ENCODE measurements around the gene JCAD.

Gene JCAD

DNA sequence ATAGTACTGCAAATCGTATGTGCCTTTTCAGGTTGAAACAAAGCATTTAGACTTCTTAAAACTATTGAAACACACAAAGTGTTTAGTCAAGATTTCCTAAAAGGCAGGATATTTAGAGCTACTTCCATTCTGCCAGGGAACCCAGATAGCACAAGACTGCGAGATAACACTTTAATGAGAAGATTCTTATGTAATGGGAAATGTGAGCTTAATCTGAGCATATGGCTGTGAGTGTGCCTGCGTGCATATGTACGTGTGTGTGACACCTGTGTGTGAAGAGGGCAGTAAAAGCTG is 14.3 kb upstream of the JCAD start:
- DNase-seq, result no peak

DNA sequence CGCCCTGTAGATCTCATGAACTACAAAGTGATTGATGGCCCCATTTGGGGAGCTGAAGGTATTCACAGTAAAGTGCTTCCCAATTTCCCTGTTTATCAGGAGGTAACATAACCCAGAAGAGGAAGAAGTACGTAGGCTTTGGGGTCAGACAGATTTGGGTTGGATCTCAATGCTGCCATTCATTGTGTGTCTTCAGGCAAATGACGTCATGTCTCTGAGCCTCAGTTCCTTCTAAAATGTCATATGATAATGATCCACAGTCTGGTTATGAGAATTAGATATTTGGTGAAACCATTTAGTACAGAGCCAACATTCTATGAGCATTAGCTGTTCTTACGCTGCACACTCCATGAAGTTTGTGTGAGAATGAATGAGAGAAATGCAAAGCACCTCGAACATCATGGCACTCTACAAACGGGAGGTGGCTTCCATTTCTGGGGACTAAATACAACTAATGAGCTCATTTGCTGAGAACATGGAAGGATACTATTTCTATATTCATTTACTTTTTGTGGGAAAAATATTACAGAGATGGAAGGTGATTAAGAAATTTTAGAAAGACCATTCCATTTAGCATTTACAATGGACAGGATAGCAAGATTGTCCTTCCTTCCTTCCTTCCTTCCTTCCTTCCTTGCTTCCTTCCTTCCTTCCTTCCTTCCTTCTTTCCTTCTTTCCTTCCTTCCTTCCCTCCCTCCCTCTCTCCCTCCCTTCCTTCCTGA is 13.8 kb upstream of the JCAD start:
- DNase-seq, result no peak

DNA sequence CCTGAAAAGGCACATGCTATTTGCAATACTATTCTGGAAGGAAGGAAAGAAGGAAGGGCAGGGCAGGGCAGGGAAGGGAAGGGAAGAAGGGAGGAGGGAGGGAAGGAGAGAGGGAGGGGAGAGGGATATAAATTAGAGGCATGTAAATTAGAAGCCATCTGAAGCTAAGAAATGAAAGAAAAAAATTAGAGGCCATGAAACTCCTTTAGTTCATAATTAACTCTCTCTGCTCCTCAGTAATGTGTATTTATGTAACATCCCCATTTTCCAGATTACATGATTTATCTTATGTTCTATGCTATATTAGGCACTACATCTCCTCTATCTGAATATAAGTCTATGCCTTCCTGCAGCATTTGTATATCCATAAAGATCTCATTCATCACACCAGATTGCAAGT is 12.7 kb upstream of the JCAD start:
- no peak for DNase-seq

DNA sequence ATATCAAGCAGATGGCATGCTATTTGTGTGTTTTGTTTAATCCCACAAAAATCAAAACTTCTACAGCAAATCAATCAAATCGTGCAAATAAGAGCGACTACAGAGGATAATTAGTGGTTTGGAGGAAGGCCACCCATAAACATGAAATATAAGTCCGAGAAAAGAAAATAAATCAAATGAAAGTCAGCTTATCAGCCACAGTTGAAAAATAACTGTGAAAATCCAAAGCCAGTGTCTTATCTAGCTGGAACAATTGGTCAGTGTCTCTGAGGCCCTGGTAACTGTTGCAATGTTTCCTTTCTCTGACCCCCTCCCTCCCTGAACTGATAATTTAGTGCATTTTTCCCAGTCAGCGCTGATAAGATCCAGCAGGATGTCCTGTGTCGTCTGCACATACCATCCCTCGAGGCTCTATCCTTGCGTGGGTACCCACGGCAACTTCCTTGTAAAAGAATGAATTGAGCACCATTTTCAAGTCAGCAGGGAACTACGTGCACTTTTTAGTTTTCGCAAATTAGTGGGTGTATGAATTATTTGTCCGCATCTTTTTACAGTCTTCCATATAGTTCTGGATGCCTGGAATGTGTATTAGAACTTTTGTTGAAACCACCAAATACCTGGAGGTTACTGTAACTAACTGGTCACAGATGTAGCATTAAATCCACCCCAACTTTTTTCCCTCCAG is 10.8 kb upstream of the JCAD start:
- DNase-seq, result no peak

DNA sequence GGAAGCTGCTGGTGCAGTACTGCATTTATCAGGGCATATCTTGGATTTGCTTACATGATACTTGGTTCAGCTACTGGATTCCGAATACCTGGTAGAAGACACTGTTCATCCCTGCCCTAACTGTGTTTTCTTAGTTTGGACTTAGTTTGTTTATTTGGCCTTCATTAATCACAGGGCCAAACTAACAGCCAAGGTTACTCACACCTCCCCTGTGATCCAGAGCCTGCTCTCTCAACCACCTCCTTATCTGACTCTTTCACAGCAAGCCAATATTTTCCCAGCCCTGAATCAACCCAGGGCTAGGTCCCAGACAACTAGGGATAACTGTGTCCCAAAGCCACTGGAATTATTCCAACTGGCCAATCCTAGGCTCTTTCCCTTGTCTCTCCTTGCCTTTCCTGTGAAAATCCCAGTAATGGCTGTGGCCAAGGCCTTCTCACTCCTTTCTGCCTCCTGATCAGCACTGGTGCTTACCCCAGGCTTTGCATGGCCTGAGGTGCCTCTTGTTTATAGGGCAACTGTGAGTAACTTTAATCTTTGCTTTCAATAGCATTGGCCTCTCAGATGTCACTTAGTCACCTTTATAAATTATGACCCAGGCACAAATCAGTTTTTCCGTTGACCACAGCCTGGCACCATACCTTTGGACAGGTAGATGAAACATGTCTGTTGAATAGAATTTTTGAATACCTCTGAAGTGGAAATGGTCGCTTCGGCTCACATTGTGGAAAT is 9.3 kb upstream of the JCAD start:
- no peak for DNase-seq

DNA sequence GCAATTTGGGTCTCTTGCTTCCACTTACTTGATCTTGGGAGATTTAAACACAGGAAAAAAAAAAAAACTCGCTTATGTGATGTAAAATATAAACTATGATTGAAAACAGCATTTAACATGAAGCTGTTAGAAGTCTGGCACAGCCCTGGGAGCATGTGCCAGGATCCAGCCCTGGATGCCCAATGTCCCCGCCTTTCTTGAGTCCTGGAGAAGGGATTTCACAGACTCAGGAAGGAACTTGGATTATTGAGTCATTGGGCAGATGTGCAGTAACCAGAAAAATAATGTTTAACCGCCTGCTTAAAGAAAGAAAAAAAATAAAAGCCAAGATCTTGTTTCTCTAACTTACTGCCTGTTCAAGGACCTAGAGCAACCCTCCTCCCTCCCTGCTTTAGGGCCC is 3.7 kb upstream of the JCAD start:
- no peak for DNase-seq

DNA sequence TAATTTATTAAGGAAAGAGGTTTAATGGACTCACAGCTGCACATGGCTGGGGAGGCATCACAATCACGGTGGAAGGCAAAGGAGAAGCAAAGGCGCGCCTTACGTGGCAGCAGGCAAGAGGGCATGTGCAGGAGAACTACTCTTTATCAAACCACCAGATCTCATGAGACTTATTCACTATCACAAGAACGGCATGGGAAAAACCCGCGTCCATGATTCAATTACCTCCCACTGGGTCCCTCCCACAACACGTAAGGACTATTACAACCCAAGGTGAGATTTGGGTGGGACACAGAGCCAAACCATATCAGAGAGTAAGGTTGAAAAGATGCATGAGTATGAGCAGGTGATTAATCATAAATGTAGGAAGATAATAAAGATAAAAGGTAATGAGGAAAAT is 3.2 kb upstream of the JCAD start:
- no peak for DNase-seq

DNA sequence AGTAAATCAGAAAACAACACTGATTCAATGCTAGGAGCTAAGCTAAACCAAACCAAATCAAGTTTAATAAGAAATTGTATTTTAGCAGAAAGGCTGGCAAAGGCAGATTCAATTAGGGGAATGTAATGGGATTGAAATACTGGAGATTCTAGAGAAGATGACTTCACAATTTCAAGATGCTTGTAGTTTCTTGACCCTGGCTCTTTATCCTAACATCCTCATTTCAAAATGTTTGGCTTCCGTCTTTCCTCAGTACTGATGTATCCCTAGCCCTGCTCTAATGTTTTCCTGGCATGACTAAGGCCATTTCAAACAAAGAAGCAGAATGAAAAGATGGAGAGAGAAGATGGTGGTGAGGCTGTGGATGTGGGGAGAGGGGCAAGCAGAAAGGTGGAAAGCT is 2.7 kb upstream of the JCAD start:
- no peak for DNase-seq

DNA sequence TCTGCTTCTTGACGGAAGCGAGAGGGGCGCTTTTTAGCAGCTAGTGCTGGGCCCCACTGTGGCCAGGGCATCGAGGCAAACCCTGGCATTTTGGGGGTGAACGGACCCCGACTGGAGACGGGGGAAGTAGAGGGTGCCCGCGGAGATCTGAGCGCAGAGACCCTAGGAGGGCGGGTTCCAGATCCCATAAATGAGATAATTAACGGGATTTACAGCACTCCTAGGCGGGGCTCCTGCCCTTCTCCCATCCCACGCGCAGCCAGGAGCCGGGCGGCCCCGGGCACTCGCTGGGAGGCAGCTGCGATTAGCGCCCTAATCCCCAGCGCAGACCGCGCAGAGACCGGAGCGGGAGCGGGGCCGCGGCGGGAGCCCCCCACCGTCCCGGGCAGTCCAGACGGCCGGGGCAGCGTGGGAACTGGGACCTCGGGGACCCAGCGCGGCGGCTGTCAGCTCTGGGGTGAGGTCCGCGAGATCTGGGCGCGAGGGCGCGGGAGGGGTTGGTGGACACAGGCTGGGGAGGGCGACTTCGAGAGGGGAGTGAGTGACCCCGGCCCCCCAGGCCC is 735 bp downstream of the JCAD start:
- DNase-seq, result no peak

DNA sequence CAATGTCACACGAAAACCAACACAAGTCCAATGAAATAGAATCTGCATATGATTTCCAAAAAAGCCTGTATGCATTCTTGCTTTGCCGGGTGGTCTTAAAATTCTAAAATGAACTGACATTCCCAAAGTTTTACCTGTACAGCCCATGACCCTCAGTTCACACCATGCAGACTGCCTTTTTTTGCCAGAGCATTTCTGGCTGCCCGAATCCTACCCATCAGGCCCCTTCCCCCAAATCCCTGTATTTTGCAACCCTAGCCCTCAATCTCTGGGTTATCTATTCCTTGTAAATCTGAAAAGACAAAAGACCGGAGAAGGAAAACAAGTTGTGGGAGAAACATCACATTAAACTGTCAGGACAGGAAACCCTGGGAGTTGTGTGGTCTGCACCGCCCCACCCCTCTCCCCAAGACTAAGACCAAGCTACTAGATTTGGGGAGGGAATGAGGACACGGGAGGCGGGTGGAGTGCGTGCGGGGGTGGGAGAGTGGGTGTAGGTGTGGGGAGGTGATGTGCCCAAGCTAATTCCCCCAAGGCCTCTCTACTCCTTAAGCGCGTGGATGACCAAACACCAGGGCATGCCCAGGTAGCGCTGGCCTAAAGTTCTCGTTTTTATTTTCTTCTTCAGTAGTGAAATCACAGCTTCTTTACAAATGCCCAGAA is 1.4 kb downstream of the JCAD start:
- DNase-seq, result no peak

DNA sequence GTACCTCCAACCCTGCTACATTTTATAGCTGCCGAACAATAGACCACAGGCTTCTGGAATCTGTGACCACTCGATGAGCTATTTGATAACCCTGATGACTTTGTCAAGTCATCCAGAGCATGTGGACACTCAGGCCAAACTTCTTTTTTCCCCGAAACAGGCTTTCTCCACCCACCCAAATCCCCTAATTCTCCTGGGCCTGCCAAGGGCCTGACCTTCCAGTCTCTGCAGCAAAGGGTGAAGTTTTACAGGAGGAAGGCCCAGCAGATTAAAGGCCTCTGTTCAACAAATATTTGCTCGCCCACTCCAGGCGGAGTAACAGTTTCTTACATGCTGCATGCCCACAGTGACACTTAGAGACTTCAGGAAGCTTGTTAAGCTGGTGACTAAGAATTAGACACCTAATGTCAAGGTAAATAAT is 2.0 kb downstream of the JCAD start:
- DNase-seq, result no peak

DNA sequence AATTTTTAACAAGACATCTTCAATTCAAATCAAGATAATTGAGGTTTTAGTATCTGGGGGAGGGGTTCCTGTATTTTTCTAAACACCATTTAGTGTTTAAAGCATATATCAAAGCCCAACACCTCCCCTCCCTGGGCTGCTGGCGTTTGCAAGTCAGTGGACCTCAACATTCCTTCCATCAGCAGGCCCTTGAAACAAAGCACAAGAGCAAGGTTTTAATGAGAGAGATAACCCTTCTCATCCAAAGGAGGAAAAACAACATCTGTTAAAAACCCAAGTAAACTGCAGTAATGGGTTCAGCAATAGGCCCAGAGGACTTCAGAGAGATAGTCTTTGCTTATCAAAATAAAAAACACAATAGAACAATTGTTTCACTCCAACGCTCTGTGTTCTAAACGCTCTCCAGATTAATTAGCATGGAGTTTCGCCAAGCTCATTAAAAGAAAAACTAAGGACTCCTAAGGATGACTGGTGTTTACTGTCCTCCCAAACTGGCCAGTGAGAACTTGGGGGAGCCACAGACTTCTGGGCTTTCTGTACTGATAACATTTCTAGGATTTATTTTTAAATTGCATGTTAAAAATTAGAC is 2.5 kb downstream of the JCAD start:
- no peak for DNase-seq

DNA sequence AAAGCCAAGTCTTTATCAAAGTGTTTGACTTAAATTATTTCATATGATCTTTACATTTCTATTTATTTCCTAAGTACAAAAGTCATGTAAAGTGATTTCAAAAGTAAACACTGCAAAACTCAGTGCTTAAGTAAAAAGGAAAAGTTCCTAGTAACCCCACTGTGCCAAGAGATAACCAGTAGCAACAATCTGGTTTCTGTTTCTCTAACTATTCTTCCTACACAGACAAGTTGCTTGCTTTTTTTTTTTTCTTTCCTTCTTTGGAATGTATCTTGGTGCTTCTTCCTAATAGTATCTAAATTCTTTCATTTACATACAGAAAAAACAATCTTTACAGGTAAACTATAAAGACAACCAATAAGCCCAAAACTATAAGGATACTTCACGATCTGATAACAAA is 3.1 kb downstream of the JCAD start:
- DNase-seq, result no peak

DNA sequence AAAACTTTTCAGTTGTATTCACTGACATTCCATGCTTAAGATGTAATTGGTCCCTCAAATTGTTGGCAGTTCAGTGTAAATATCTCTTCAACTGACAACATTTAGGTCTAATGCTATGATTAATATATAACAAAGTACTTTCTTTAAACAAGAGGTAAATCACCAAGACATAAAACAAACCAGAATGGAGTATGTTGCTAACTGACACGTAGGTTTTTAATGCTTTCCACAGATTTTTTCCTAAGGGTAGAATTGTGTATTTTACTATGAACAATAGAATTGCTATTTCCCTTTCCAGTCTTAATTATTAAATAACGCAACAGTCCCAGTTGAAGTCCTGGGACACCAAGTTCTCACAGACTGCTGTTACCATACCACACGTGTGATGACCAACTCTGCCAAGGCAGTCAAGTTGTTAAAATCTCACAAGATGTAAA is 4.1 kb downstream of the JCAD start:
- DNase-seq, result no peak

DNA sequence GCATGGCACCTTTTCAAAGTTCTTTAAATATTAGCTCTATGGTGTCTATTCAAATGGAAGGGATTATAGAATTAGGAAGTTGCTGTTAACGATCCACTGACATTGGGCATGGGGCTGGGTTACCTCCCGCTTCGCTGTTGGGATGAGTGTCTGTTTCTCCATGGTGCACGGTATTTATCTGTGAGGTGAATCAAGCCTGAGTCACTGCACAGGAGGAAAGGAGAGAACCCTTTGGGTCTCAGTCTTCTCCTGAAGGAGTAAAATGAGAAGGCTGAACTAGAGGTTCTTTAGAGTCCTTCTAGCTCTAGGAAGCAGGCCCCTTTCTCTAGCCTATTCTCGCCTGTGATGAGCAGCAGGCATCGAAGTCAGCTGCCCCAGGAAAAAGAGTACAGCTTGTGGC is 7.3 kb downstream of the JCAD start:
- no peak for DNase-seq

DNA sequence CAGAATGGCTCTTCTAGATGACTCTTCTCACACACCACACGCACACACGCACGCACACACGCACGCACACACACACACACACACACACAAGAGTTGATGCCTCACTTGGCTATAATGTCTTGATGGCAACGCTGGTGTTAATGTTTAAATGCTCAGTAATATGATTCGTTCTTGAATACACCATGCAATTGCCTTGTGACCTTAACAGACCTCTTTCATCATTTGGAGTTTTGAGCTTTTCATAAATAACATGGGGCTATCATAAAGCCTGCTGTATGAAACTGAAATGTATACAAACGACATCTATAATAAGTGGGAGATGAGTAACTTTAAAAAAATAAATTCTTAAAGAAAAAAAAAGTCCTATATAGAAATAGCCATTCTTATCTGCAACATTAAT is 8.2 kb downstream of the JCAD start:
- DNase-seq, result no peak

DNA sequence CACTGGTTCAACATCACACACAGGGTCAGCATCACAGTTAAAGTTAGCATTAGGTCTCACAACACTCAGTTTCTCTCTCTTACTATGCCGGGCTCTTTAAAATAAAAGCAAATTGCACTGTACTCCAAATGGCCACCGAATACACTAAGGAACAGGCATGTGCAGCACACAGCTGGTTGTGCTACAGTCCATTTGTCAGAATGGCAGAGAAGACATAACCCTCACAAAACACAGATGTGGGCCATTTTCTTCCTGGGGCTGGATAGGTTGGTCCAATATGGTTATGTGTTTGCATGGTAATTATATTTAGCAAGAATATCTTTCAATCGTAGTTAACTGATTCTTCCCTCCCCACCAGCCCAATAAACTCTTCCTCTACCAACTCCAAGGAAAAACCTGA is 9.0 kb downstream of the JCAD start:
- DNase-seq, result no peak

DNA sequence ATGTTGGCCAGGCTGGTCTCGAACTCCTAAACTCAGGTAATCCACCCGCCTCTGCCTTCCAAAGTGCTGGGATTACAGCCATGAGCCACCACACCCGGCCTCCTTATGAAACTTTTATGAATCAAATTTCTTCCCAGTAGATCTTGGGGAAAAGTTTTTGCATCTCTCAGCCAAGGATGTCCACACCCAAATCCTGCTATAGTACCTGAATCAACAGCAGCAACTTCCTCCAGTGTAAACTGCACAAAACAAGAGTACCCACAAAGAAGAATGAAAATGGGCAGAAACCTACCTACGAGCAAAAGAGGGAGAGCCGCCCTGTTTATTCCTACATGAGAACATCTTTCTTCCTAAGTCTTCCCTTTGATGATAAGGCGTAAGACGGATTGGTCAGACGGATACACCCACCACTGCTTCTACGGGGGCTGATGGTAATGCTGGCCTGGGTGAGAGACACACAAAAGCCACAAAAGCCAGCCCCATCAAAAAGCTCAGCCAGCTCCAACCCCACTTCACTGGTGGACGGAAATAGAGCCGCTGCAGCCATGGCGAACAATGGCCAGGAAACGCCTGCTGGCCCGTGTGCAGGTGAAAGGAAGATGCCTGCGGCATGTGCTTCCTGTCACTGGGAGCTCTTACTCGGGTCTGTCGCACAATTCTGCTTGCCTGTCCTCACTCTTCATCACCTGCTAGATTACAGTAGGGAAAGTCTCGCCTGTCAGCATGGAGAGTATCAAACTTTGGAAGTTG is 10.4 kb downstream of the JCAD start:
- no peak for DNase-seq

DNA sequence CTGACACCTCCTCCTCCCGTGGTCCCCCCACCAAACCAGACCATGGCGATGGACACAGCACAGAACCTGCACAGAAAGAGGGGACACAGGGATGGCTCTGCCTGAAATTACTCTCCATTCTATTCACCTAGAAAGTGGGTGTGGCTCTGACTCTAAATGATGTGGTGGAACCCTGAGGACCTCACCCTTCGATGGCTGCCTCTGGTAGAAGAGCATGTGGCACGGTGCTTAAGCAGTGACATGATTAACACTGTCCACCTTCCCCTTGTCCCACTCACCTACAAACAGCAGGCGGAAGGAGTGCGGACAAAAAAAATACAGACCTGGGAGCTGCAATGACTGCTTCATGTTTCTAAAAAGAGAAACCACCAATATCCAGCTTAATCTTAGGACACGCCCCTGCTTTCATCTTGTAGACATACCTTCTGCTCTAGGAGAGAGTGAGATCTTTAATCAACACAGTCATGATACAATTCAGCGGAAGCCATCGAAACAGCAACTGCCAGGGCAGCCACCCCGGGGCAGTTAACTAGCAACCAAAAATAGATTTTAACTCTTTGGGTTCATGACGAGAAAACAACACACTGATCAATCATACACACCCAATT is 11.4 kb downstream of the JCAD start:
- DNase-seq, result no peak

DNA sequence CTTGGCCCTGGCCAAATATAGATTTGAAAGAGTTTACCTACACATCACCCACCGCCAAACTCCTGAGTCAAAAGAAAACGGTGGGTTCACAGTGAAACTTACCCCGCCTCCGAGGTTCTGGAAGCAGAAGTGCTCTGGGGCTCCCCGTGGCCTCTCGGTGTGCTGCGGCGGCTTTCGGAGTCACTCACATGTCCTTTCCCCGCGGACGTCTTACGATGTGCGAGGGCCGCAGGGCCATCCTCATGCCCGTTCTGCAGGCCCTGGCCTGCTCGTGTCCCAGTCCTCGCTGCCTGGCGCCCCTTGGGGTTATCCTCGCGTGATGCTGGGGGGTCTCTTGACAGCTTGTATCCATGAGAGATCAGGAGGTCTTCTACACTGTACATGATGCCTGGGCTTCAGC is 12.0 kb downstream of the JCAD start:
- DNase-seq, result no peak

DNA sequence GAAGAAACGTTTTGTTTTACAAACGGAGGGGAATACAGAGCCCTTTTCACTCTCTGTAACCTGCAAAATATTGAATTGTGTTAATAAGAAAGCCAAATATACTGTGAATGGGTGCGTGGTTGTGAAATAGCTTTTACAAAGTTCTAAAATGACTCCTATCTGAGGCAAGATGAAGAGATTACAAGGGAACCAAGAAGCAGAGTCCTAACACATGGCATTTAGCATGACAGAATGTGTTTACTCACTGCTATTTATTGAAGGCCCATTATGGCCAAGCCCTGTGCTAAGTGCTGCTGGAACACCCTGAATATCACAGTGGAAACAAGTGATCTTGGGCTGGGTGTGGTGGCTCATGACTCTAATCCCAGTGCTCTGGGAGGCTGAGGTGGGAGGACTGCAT is 12.9 kb downstream of the JCAD start:
- DNase-seq, result no peak

DNA sequence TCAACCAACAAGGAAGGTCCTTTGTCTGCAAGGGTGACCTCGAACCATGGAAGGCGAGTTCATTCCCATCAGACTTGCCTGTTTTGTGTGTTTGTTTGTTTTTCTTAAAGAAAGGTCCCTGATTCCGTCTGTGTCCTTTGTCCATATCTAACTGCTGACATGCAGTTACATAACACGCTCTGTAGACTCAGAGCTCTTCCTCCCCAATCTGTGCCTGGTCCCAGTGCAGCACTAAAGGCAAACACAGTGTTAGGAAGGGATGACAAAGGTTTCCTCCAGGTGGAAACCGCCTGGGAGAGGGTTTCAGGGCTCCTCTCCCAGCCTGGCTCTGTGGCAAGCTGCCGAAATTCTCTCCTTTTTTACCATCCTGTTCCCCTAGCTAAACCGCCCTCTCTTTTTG is 13.4 kb downstream of the JCAD start:
- DNase-seq, result no peak
